ENCODE measurements around the gene STAM. TPM values are rescaled to one million over a fixed set of nuclear protein-coding genes. Genes with fewer than 3 reads are reported as not detected.

The STAM gene
- total and polyA plus RNA-seq, 9 of the 15 experiments (the other 6 are each of a cell fraction or from before 2014, with no cell fraction given): 13.8 to 33.5 (median 26.4) TPM

GRCh38 chr10:17674566-17674965 is 30.6 kb downstream of the STAM start:
- in situ Hi-C loops (cut with MboI): no loop called here
- DNase-seq (ENCODE audit: extremely low read depth in 1 of 4, low spot score in 3 of 4) (no peak), ATAC-seq (peak; percentile 4; the same call in 2 of the 3 replicates), FAIRE-seq (no peak)
- Histone ChIP-seq H3K9ac (ENCODE audit: insufficient read depth in 1 of 2, low read depth in 2 of 2, low read length in 2 of 2) (no peak overlapping the region), H2AFZ (ENCODE audit: low read depth, low read length) (no peak overlapping the region), H3K36me3 (ENCODE audit: control insufficient read depth, insufficient read depth, low read length) (no peaks in the 10 kb centered on the region), H3K9me3 (replicated peaks; ENCODE audit: control insufficient read depth, insufficient read depth, low read depth, low read length) (no peaks in the 10 kb centered on the region), H3K4me3 (no peak overlapping the region), H3K4me1 (replicated peaks in 1 of 2; ENCODE audit: control insufficient read depth in 2 of 2, insufficient read depth in 2 of 2, low read length in 2 of 2) (peaks cover 10 to 29% of the 10 kb centered on the region in 2 experiments), H3K4me2 (ENCODE audit: insufficient read depth, low read length) (no peak overlapping the region), H3K79me2 (ENCODE audit: control insufficient read depth, insufficient read depth, low read length) (peaks cover 93% of the 10 kb centered on the region), H3K9me1 (ENCODE audit: control insufficient read depth, insufficient read depth, low read length) (no peaks in the 10 kb centered on the region), H3K27me3 (ENCODE audit: control insufficient read depth in 2 of 2, insufficient read depth in 2 of 2, low read length in 2 of 2) (no peaks in the 10 kb centered on the region), H4K20me1 (replicated peaks; ENCODE audit: control insufficient read depth, insufficient read depth, low read length) (peaks cover 9% of the 10 kb centered on the region; the same call in 1 of the 2 replicates), H3K27ac (ENCODE audit: extremely low read depth, low read depth, low read length) (0 out of 3 replicates have a peak overlapping the region, but pooled peaks have one; percentile 18)
- no TSS peak for BruUV-seq (replicated peaks)
- intact Hi-C loops (cut with micrococcal nuclease): no loop called here
- no peak for TF ChIP-seq RBM15 (IDR thresholded peaks at IDR 0.05; ENCODE audit: insufficient read depth, low read length)
- no peak for TF ChIP-seq ZNF589 (CRISPR knock-in tag; IDR thresholded peaks at IDR 0.05; ENCODE audit: low read depth)
- TF ChIP-seq NFE2 (IDR thresholded peaks at IDR 0.05; ENCODE audit: low read depth): no peak
- no peak for TF ChIP-seq RNF219 (CRISPR knock-in tag; IDR thresholded peaks at IDR 0.05)
- TF ChIP-seq MCM2 (IDR thresholded peaks at IDR 0.05; ENCODE audit: low read depth): no peak
- no peak for TF ChIP-seq KLF10 (CRISPR knock-in tag; IDR thresholded peaks at IDR 0.05)
- TF ChIP-seq GABPB2 (CRISPR knock-in tag; conservative IDR thresholded peaks at IDR 0.05): no peak
- no peak for TF ChIP-seq CXXC5 (CRISPR knock-in tag; IDR thresholded peaks at IDR 0.05)
- POLR2A ChIA-PET: interaction anchor here (0.6 to 1.6 kb wide), 3 partner anchors 11 to 26 kb away, joined by 3 to 8 read pairs (median 4); no protein-coding TSS in a partner anchor
- CTCF ChIA-PET (ENCODE audit: low intra/inter-chr PET ratio): no interaction called here
